Activated CD8-positive, alpha-beta memory T cell treated with anti-CD3 and anti-CD28 coated beads, Interleukin-2, amount 50 U/mL, for 1 hour (primary cell): ENCODE data around the gene OPTN.
"Not testable (repeated sequence)": the region's sequence is repeated elsewhere in the genome, so short reads cannot be mapped to it uniquely, and the experiment has no call there.

ENCODE experiments used
- DNase-seq: peaks from one replicate; pipeline ENCODE4 v3.0.0-alpha.2; 2020; ENCODE audit errors: extremely low read depth

The OPTN gene

DNA sequence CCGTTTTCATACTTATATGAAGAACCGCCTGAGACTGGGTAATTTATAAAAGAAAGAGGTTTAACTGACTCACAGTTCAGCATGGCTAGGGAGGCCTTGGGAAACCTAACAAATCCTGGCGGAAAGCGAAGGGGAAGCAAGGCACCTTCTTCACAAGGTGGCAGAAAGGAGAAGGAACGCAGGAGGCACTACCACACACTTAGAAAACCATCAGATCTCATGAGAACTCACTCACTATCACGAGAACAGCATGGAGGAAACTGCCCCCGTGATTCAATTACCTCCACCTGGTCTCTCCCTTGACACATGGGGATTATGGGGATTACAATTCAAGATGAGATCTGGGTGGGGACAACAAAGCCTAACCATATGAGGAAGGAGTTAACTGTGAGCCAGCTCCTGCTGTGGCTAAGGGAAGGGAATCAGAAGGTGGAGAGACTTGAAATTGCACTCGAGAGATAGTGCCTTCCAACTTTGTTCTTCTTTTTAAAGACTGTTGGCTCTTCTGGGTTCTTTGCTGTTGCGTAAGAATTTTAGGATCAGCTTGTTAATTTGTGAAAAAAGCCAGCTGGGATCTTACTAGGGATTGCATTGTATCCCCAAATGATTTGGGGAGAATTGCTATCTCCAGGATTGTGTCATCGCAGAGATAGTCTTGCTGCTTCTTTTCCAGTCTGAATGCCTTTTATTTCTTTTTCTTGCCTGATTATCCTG, 21.0 kb downstream of the OPTN start:
- no peak for DNase-seq

DNA sequence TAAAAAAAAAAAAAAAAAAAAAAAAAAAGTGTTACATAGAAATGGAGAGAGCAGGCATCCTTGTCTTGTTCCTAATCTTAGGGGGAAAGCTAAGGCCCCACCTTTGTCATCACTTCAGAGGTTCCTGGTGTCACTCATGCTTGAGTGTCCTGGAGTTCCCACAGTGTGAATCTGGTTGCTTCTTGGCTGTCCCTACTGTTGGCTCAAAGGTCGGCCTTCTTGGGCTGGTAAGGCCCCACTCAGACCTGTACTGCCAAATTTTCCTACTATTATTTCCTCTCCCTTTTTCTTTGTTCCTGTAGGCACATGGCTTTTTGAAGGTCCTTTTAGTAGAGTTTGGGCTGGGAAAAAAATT, 21.5 kb downstream of the OPTN start:
- DNase-seq = no peak

DNA sequence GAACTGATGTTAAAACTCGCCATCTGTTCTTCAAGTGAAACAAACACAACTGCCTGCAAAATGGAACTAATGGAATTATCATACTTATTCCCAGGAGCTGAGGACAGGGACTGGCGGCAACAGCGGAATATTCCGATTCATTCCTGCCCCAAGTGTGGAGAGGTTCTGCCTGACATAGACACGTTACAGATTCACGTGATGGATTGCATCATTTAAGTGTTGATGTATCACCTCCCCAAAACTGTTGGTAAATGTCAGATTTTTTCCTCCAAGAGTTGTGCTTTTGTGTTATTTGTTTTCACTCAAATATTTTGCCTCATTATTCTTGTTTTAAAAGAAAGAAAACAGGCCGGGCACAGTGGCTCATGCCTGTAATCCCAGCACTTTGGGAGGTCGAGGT, 36.7 kb downstream of the OPTN start:
- DNase-seq = no peak

DNA sequence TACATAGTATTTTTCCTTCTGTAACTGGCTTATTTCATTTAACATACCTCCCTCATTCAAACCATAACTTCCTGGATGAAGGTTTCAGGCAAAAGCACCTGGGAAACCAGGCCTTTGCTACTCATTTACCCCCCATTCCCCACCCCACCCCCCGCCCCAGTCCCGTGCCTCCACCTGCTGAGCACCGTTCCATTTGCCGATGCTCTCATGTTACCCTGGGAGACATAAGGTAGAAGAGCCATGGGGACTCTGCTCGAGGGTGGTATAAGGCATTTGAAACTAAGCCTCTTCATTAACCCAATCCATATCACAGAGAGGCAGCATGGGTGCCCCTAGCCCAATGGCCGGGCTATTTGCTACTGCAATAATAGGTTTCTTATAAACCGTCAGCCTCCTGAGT, 39.2 kb downstream of the OPTN start:
- no peak for DNase-seq

DNA sequence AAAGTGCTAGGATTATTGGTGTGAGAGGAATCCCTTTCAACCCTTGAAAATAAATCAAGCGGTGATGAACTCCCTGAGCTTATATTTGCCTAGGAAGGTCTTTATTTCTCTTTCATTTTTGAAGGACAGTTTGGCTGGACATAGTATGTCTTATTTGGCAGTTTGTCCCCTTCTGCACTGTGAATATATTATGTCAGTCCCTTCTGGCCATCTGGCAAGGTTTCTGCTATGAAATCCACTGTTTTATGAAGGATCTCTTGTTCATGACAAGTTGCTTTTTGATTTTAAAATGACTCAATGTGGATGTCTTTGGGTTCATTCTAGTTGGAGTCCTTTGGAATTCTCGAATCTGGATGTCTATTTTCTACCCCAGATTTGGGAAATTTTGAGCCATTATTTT, 39.7 kb downstream of the OPTN start:
- DNase-seq = no peak

DNA sequence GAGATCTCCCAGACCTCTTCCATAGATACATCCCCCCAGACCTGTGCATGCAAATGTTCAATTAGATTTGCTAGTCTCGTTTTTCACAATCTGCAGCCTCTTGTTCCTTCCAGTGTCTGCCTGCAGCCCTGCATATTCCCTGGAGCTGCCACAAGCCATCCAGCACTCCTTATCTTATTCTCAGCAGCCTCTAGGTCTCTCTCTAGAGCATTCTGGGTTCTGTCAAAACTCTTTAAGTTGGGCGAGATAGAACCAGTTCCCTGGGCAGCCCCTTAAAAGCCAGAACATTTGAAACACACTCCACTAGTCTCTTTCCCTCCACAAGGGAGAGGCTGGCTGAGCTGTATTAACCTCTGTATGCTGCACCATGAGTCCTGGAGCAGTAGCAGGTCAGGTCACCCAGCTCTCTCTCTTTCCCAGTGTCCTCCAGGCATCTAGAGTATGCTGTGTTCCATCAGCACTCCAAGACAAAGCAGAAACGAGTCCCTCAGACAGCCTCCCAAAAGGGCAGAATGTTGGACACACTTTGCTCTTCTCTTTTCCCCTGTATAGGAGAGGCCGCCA, 40.7 kb downstream of the OPTN start:
- DNase-seq = no peak

DNA sequence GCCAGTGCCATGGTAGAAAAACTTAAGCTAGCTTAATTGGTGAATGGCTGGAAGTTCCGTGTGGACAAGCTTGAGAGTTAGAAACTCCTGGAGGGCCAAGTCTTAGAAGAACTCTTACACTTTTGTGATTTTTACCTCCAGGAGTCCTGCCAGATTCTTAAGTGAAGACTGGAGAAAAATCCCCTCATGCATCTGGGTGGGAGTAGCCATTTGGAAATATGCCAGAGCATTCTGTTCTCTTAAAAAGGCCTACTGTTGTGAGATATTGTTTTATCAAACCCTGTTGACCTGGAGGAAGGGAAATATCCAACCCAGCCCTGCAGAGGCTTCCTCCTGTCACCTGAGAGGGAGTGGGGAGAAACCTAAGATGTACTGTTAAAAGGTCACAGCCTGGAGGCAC, 43.8 kb downstream of the OPTN start:
- no peak for DNase-seq

DNA sequence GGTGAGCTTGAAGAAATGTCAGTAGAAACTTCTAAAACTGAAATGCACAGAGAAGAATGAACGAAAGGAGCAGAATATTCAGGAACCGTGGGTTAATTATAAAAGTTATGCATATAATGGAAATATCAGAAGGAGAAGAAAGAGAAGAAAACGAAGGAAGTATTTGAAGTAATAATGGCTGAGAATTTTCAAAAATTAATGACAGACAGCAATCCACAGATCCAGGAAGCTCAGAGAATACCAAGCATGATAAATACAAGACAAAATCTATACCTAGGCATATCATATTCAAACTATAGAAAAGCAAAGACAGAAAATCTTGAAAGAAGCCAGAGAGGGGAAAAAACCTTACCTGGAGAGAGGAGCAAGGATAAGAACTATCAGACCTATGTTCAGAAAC, 44.9 kb downstream of the OPTN start:
- no peak for DNase-seq

DNA sequence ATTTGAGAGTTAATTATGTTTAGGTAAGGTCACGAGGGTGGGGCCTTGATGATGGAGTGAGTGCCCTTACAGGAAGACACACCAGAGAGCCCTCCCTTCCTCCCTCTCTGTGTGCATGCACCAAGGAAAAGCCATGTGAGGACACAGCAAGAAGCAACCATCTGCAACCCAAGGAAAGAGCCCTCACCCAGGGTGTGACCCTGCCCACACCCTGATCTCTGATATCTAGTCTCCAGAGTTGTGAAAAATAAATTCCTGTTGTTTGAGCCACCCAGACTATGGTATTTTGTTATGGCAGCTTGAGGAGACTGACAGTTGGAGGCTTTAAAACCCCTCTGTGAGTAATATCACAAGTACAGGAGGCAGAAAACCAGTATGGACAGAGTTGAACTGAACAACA, 46.4 kb downstream of the OPTN start:
- no peak for DNase-seq

DNA sequence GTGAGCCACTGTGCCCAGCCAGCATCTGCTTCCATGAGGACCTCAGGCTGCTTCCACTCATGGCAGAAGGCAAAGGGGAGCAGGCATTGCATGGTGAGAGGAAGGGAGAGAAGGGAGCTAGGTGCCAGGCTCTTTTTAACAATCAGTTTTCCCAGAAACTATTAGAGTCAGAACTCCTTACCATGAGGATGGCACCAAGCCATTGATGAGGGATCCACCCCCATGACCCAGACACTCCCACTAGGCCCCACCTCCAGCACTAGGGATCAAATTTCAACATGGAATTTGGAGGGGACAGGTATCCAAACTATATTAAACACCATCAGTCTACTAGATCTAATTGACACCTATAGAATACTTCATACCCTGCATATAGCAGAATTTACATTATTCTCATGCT, 47.2 kb downstream of the OPTN start:
- DNase-seq = no peak

DNA sequence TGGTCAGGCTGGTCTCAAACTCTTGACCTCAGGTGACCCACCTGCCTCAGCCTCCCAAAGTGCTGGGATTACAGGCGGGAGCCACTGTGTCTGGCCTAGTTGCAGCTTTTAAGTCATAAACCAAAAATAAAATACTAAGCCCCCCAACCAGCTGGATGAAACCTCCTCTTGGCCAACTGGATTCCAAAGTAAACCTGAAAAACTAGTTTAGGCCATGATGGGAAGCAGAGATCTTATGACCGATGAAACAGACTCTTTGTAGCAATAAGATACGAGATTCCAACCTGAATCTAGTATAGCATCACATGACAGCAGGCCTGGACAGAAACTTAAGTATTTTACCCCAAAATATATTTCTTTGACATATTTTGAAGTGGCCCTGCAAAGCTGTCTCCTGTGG, 52.3 kb downstream of the OPTN start:
- no peak for DNase-seq

DNA sequence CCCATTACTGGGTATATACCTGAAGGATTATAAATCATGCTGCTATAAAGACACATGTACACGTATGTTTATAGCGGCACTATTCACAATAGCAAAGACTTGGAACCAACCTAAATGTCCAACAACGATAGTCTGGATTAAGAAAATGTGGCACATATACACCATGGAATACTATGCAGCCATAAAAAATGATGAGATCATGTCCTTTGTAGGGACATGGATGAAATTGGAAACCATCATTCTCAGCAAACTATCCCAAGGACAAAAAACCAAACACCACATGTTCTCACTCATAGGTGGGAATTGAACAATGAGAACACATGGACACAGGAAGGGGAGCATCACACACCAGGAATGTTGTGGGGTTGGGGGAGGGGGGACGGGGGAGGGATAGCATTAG, 55.9 kb downstream of the OPTN start:
- DNase-seq = not testable (repeated sequence)

DNA sequence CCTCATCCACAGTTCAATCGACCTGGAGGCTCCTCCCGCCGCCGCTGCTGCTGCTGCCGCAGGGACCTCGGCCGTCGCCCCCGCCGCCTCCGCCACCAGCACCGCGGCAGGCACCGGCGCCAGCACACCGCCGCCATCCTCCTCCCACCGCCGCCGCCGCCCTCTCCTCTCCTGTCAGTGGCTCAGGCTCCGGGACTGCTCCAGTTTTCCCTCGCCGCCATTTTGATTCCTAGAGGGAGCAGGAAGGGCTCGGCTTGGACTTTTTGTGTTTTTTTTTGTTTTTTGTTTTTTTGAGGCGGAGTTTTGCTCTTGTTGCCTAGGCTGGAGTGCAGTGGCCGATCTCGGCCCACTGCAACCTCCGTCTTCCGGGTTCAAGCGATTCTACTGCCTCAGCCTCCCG, 58.4 kb downstream of the OPTN start:
- no peak for DNase-seq

DNA sequence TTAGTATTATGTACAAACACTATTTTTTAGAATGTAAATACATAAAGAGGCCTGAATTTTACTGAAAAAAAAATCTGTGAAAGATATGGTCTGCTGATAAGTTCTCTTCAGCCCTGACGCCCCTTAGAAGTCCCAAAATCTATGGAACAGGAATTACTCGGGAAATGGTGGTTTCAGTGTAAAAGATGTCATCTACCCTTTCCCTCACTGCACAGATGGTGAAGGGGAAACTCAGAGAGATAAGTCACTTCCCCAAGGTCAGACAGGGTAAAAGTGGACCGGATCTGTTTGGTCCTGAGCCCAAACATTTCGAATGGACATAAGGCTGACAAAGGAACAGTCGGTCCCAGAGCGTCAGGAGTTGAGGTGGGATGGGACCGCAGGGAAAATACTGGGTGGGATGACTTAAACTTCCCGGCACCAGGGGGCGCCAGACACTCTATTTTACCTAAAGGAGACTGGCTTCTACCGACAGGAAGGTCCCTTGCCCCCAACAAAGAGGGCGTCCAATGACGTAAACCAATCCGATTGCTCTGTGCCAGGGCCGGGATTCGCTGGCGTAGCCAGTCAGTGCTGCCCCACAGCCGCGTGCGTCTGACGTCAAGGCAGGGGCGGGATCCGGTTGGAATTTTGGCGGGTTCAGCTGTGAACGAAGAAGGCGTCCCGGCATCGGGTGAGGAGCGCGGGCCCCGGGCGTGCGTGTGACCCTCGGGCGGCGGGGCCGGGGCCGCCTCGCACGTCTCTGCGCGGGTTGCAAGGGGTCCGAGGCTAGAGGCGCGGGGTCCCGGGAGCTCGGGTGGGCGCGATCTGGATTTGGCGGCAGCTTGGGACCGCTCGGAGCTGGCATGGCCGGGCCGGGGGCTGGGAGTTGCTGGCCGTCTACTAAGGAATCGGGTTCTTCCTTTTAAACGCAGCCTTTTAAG, 61.2 kb downstream of the OPTN start, which contains the start of gene MCM10:
Gene MCM10, plus strand, starts transcription at position 625 of the 923 bp plus-strand sequence. CDS start 2,645 bp downstream, outside the sequence.
- DNase-seq = peak; percentile 96

DNA sequence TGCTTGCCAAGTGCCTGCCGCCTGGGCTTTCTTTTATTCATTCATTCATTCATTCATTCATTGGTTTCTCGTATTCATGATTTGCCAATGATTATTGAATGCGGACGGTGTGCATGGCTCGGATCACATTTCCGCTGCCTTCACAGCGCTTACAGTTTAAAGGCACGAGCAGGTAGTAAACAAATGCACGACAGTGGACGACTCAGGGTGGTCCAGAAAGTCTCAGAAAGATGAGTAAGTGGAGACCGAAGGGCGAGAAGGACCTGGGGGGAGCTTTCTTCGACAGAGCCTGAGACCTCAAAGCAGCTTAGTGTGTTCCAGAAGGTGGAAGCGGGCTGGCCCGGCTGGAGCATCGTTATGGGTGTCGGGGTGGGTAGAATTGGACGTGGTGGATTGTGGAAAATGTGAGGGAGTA, 61.9 kb downstream of the OPTN start:
- no peak for DNase-seq

DNA sequence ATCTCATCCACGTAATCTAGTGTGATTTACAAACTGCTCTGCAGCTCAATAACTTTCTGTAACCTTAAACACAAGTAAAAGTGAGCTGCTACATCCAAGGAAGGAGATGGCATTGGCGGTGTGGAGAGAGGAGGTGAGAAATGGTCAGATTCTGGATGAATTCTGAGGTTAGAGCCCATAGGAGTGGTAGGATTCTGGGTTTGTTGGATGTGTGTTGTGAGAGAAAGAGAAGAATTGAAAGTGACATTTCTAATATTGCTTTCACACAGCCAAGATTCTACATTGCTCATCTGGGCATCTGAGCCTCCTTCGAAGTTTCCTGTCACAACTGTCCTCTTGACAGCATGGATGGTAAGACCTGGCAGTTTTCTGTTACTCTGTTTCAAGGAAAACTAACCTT, 63.9 kb downstream of the OPTN start:
- no peak for DNase-seq

DNA sequence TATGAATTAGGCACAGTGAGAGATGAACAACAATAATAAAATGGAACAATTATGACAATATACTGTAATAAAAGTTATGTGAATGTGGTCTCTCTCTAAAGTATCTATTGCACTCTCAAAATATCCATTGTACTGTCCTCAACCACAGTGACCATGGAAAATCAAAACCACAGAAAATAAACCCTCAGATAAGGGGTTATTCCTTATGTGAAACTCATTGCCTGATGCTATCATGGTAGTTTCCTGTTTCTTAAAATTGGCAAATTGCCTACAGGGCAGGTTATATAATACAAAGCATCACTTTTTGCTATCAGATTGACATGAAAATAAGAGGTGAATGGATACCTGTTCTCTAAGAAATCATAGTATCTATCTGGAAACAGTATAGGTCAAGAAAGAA, 65.2 kb downstream of the OPTN start:
- DNase-seq = no peak

DNA sequence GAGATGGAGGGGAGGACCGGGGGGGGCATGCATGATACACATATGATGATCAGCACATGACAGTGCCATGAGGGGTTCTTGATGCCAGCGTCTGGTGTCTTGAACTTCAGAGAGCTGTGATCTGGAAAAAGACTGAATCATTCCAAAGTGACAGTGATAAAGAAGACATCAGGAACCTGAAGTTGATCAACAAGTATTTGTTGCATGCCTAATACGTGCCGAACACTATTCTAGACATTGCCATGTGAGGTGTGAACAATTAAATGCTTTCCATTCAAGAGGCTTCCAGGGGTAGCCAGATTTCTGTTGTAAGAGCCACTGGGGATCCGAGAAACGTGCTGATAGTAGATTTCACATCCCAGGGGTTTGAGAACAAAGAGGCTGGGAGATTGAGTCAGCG, 67.6 kb downstream of the OPTN start:
- no peak for DNase-seq

DNA sequence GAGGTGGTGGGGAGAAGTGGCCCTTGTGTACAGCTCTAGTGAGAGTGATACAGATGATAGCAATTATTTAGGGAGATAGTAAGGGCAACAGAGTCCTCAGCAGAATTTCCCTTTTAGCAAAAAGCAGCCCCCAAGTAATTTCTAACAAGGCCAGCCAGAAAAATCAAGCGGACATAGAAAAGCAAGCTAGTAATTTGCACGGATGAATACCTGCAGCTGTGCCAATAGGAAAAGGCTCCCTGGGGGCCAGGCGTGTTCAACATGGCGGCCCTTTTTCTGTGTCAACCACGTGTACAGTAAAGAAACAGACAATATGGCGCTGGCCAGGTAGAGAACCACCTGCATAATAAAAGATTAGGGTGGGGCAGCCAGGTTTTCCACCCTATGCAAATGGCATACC, 68.8 kb downstream of the OPTN start:
- DNase-seq = no peak

DNA sequence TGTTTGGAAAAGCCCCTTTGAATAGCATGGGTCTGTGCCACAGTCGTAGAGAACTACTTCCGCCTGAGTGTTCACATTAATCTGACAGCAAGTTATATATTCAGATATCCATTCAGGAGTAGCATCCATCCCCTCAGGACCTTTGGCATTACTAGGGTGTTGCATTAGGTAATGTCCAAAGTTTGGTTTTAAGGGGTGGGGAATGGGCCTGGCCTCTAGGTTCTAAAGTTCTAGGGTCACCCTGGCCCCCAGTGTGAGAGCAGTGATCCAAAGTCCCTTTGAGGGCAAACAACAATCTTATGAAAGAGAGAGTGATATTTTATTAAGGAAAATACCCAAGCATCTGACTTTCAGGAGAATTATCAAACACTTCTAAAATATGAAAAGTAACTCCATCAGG, 73.7 kb downstream of the OPTN start:
- no peak for DNase-seq

DNA sequence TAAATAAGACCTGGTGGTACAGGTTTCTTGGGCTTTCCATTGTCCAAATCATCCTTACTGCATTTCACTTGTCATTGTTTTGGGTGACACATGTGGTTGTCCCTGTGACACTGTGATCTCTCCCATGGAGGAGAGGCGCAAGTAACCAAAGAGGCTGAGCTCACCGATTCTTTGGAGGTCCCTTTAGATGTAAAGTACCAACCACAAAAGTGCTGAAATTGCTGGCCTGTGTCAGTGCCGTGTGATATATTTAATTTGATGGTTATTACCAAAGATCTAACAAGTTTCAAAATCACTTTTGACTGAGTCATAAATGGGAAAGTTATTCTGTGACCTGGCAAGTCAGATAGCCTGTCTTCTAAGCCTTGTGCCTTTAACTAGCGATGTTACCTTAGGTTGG, 80.8 kb downstream of the OPTN start:
- DNase-seq = no peak

DNA sequence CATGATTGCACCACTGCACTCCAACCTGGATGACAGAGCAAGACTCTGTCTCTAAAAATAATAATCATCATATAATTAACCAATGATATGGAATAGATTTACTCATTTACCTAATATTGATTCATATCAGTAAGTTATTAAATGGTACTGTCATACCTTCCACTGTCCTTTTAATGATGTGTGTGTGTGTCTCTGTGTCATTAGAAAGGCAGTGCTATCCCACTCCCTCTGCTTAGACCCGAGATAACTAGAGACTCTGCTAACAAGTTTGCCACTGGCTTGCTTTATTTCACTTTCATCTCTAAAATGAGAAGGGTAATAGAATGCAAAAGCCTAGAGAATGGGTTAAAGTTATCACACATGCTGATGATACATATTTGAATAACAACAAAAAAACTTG, 82.5 kb downstream of the OPTN start:
- DNase-seq = no peak

DNA sequence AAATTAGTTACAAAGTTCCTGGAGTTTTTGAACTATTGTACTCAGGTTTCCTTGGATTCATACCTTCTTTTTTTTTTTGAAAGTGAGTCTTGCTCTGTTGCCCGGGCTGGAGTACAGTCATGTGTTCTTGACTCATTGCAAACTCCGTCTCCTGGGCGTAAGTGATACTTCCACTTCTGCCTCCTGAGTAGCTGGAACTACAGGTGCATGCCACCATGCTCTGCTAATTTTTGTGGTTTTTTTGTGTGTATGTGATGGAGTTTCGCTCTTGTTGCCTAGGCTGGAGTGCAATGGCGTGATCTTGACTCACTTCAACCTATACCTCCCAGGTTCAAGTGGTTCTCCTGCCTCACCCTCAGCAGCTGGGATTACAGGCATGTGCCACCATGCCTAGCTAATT, 83.7 kb downstream of the OPTN start:
- no peak for DNase-seq
